HG02852 (cell line): ENCODE results near the gene LRRC37A3.
"Not testable (repeated sequence)": the region's sequence is repeated elsewhere in the genome, so short reads cannot be mapped to it uniquely, and the experiment has no call there.

Experiments used
- ATAC-seq: cut with Tn5 transposase; IDR thresholded peaks from one replicate; pipeline ENCODE4 v1.9.1; 2021; ENCODE audit warnings: mild to moderate bottlenecking, moderate library complexity; ENCODE audit not compliant: unreplicated experiment

The LRRC37A3 gene

DNA sequence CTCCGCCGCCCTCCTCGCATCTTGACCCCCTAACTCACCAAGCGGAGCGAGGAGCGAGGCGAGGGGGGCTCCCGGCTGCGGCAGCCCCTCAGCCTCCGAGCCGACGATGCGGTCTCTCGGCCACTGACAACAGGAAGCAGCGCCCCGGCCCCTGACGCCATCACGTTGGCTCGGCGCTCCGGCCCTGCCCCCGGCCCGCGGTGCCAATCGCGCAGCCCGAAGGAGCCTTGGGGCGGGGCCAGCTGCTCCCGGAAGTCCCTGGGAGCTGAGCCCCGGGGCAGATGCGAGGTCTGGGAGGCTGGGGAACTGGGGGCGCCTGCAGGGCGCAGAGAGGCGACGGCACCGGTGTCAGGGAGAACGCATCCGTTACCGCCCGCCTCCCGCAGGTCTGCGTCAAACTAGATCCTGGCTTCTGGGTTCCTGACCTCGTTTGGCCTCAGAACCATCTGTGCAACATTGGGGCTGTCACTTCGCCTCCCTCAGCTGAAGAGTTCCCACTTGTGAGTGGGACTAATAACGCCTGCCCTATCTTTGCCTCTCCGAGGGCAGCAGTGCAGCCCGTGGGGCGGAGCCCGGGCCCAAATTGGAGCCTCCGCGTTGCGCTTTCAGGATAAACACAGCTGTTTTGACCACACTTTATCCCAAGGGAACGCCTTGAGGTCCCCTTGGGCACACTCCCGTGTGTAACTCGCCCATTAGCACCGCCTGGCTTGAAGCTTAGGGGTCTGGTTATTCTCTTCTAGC, 82.1 kb downstream of the LRRC37A3 start:
- ATAC-seq, result peak; percentile 90

- peak; percentile 40 for ATAC-seq
Measured at GRCh38 chr17:64836623-64837017, 82.7 kb downstream of the LRRC37A3 start.

DNA sequence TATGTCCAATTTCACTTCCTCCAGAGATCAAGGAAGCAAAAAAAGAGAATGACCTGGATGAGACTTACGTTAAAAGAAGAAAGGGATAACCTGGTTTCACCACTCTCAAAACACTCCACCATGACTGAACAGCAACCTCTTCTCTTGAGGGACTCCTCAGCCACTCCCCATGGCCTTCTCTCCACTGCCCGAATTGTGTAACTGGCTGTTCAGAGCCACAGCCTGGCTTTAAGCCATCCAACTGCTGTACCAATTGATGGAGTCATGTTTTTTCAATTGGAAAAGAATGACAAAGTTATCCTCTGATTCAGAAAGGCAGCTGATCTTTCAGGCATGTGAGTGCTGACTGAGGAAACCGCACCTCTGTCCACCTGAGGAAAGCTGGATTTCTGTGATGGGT, 85.2 kb downstream of the LRRC37A3 start:
- ATAC-seq, result not testable (repeated sequence)

DNA sequence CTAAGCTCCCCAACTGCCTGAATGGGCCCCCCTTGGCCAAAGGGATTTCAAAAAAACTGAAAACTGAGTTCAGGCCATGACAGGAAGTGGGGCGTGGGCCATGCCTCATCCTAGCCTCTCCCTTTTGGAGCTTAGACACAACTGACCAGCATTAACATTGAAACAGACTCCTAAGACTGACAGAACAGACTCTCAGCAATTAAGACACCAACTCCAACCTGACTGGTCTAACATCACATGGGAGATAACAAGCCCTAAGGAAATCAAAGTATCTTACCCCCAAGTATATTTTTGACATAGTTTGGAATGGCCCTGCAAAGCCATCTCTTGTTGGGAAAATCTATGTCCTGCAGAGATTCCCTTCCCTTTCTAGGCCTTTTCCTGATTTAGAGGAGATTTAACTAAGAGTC, 88.6 kb downstream of the LRRC37A3 start:
- ATAC-seq, result not testable (repeated sequence)

- not testable (repeated sequence) for ATAC-seq
Measured at GRCh38 chr17:64829824-64830630, 89.3 kb downstream of the LRRC37A3 start.

- not testable (repeated sequence) for ATAC-seq
Measured at GRCh38 chr17:64829068-64829467, 90.2 kb downstream of the LRRC37A3 start.

DNA sequence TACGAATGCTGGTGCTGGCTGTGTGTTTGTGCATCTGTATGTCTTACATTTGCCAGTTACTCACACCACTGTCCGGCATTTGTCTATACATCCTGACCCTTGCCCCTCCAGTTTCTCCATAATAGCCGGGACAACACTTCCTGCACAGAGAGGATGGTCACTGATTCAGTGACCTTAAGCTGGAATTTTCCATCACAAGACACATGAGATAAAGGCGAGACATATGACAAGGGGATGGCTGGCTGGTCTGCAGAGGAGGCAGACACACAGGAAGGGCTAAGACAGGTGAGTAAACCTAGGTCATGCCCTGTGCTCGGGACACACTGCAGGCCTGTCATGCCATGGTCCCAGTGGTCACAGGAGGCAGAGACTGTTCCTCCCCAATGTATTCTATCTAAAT, 100.4 kb downstream of the LRRC37A3 start:
- not testable (repeated sequence) for ATAC-seq

- not testable (repeated sequence) for ATAC-seq
Measured at GRCh38 chr17:64815833-64816198, 103.5 kb downstream of the LRRC37A3 start.

GRCh38 chr17:64814993-64815832, 104.1 kb downstream of the LRRC37A3 start:
- ATAC-seq, result not testable (repeated sequence)

DNA sequence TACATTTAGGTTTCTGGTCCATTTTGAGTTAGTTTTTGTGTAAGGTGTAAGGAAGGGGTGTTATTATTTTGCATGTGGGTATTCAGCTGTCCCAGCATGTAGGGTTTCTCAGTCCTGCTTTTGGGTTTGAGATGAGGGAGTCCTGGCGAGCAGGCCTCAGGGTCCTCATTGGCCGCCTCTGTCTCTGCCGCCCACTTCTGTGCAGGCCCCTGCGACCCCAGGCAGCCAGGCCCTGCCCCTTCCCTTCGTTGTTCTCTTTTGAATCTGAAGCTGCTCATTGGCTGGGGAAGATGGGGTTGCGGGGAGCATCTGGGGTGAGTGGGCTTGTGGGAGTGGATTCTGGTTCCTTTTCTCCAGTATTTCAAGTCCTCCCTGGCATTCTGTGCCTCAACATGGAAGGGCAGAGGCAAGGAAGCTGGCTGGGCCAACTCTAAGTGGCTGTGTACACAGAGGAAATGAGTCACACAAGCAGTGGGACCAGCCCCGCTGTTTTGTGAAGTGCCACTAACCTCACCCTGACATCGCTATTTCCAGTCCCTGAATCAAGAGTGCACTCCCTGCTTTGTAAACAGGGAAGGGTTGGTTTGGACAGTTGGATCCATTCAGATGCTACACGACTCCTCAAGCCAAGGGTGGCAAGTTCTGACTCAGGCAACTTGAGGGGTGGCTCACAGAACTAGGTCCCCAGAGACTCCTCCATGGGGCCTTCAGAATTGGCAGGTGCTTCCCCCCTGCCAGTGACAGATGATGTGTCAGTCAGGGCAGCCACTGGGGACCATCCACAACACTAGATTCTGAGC, 110.9 kb downstream of the LRRC37A3 start:
- peak; percentile 87 for ATAC-seq
